ENCODE measurements around the gene ALDH1A3. TPM values are rescaled to one million over a fixed set of nuclear protein-coding genes. Genes with fewer than 3 reads are reported as not detected.
"Not testable (repeated sequence)": the region's sequence is repeated elsewhere in the genome, so short reads cannot be mapped to it uniquely, and the experiment has no call there.

Gene ALDH1A3
- total RNA-seq, 1 donor from 2014 or later = not detected

- DNase-seq = peak; percentile 90
- H3K4me3 Mint-ChIP-seq = peak overlapping the region; percentile 85
- H3K4me1 Mint-ChIP-seq = peaks cover 5% of the 10 kb centered on the region
- H3K9me3 Mint-ChIP-seq = no peaks in the 10 kb centered on the region
- intact Hi-C loops (cut with micrococcal nuclease) = no loop called here
- peak overlapping the region; percentile 63 for H3K27ac Mint-ChIP-seq
- H3K36me3 Mint-ChIP-seq (ENCODE audit: low read depth) = no peaks in the 10 kb centered on the region
- H3K27me3 Mint-ChIP-seq = peaks cover 24% of the 10 kb centered on the region
Observed at GRCh38 chr15:100849021-100849854, 30.4 kb upstream of the ALDH1A3 start.

DNA sequence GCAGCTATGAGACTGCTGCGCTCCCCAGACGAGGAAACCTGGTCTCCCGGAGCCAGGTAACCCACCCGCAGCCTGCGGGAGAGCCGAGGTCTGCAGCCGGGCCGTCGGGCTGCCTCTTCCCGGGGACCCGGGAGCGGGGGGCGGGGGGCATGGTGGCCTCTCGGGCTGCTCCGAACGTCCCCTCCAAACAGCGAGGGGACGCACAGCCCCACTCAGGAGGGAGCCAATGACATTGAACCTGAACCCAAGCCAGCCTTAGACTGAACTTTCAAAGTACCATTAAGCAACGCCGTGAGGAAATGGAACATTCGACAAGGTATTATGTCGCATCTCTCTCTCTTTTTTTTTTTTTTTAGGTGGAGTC, 29.8 kb upstream of the ALDH1A3 start:
- intact Hi-C loops (cut with micrococcal nuclease) = no loop called here
- Mint-ChIP-seq H3K27me3 (peaks cover 24% of the 10 kb centered on the region), H3K36me3 (ENCODE audit: low read depth) (no peaks in the 10 kb centered on the region), H3K9me3 (no peaks in the 10 kb centered on the region), H3K4me3 (peak overlapping the region; percentile 85), H3K4me1 (peaks cover 5% of the 10 kb centered on the region), H3K27ac (no peak overlapping the region)
- no peak for DNase-seq

GRCh38 chr15:100851428-100852015, 28.1 kb upstream of the ALDH1A3 start:
- DNase-seq; H3K36me3 Mint-ChIP-seq (ENCODE audit: low read depth); intact Hi-C loops (cut with micrococcal nuclease); H3K9me3 Mint-ChIP-seq; H3K4me1 Mint-ChIP-seq; H3K4me3 Mint-ChIP-seq; H3K27ac Mint-ChIP-seq: not testable (repeated sequence)
- H3K27me3 Mint-ChIP-seq = peaks cover 24% of the 10 kb centered on the region

- DNase-seq = no peak
- Mint-ChIP-seq H3K27ac (no peak overlapping the region), H3K9me3 (no peaks in the 10 kb centered on the region), H3K27me3 (peaks cover 21% of the 10 kb centered on the region), H3K36me3 (ENCODE audit: low read depth) (no peaks in the 10 kb centered on the region), H3K4me3 (no peak overlapping the region), H3K4me1 (peaks cover 5% of the 10 kb centered on the region)
- intact Hi-C loops (cut with micrococcal nuclease) = no loop called here
Observed at GRCh38 chr15:100852630-100853029, 27.0 kb upstream of the ALDH1A3 start.

DNA sequence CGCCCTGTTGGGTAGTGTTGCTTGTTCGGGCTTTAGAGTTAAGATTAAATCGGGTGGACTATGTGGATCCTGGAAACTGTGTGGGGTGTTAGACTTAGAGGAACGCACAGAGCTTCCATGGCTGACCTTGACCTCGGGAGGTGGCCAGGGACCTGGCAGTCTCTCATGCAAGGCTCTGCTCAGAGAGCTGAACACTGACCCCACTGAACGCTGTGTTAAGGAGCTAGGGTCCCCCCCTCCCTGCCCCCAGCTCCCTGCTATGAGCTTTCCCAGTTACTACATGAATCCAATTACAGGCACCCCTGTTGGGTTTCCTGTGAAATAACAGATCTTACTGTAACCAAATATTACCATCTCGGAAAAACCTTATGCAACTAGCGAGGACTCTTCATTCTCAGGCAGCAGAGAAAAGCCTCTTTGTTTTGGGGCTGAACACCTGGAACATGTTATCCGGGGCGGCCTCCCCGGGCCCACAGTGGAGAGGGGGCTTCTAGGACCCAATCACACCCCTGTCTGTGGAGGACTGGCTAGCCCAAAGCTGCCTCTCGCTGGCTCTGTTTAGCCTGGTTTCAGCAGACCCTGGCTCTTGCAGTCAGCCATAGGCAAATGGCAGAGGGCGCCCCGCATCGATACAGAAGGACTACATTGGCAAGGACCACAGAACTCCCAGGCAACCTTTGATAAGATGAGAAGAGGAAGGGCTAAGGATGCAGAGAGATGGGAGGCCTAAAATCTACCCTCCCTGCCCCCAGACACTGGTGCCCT, 25.8 kb upstream of the ALDH1A3 start:
- no peak overlapping the region for H3K4me3 Mint-ChIP-seq
- peaks cover 13% of the 10 kb centered on the region for H3K27me3 Mint-ChIP-seq
- intact Hi-C loops (cut with micrococcal nuclease) = no loop called here
- peaks cover 5% of the 10 kb centered on the region for H3K4me1 Mint-ChIP-seq
- no peaks in the 10 kb centered on the region for H3K36me3 Mint-ChIP-seq (ENCODE audit: low read depth)
- DNase-seq = no peak
- H3K9me3 Mint-ChIP-seq = no peaks in the 10 kb centered on the region
- no peak overlapping the region for H3K27ac Mint-ChIP-seq

DNA sequence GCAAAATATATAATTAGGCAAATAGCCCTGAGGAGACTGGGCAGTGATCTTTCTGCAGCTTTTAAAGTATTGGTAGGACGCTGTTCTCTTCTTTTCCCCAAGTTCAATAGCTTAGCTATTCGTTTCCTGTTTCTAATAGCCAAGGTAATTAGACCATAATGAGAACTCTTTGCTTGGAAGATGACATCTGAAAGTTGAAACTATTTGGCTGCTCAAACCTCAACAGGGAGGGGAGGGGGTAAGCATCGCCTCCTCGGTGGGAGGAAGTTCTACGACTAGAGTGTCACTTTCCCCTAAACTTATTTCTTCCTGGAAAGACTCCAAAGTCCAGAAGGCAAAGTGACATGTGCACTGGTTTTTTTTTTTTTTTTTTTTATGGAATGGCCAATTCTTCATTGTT, 22.8 kb upstream of the ALDH1A3 start:
- DNase-seq = no peak
- Mint-ChIP-seq H3K27me3 (peaks cover 2% of the 10 kb centered on the region), H3K27ac (no peak overlapping the region), H3K36me3 (ENCODE audit: low read depth) (no peaks in the 10 kb centered on the region), H3K9me3 (peaks cover 4% of the 10 kb centered on the region), H3K4me1 (no peaks in the 10 kb centered on the region), H3K4me3 (no peak overlapping the region)
- intact Hi-C loops (cut with micrococcal nuclease) = no loop called here

DNA sequence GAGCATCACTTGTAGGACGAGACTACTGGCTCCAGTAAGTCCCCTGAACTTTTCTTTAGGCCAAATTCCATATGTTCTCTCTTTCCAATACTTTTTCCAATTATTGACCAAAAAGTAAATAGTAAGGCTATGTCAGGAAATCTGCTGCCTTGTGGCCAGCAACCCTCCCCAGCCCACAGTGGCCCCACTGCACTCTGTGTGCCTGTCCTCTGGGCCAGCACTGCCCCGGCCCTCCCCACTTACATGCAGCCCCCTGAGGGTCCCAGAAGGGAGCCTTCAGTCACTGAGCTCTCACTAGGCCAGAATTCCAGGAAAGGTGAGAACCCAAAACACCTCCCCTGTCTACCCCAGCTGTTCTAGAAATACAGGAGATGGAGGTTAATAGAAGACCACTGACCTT, 21.3 kb upstream of the ALDH1A3 start:
- no peak overlapping the region for H3K27ac Mint-ChIP-seq
- intact Hi-C loops (cut with micrococcal nuclease) = no loop called here
- no peak for DNase-seq
- no peaks in the 10 kb centered on the region for H3K4me1 Mint-ChIP-seq
- no peaks in the 10 kb centered on the region for H3K36me3 Mint-ChIP-seq (ENCODE audit: low read depth)
- H3K27me3 Mint-ChIP-seq = peaks cover 1% of the 10 kb centered on the region
- H3K9me3 Mint-ChIP-seq = peaks cover 4% of the 10 kb centered on the region
- no peak overlapping the region for H3K4me3 Mint-ChIP-seq

- no peaks in the 10 kb centered on the region for H3K4me1 Mint-ChIP-seq
- intact Hi-C loops (cut with micrococcal nuclease) = no loop called here
- no peak for DNase-seq
- no peak overlapping the region for H3K4me3 Mint-ChIP-seq
- H3K27ac Mint-ChIP-seq = no peak overlapping the region
- H3K9me3 Mint-ChIP-seq = peaks cover 4% of the 10 kb centered on the region
- H3K36me3 Mint-ChIP-seq (ENCODE audit: low read depth) = no peaks in the 10 kb centered on the region
- H3K27me3 Mint-ChIP-seq = peaks cover 18% of the 10 kb centered on the region
Observed at GRCh38 chr15:100859970-100860828, 19.4 kb upstream of the ALDH1A3 start.

- H3K9me3 Mint-ChIP-seq = peaks cover 4% of the 10 kb centered on the region
- H3K27me3 Mint-ChIP-seq = peaks cover 21% of the 10 kb centered on the region
- no peaks in the 10 kb centered on the region for H3K4me1 Mint-ChIP-seq
- intact Hi-C loops (cut with micrococcal nuclease) = no loop called here
- H3K27ac Mint-ChIP-seq = no peak overlapping the region
- no peaks in the 10 kb centered on the region for H3K36me3 Mint-ChIP-seq (ENCODE audit: low read depth)
- no peak overlapping the region for H3K4me3 Mint-ChIP-seq
- DNase-seq = no peak
Observed at GRCh38 chr15:100860829-100861510, 18.7 kb upstream of the ALDH1A3 start.

GRCh38 chr15:100861511-100861991, 18.1 kb upstream of the ALDH1A3 start:
- no peaks in the 10 kb centered on the region for H3K36me3 Mint-ChIP-seq (ENCODE audit: low read depth)
- H3K27ac Mint-ChIP-seq = no peak overlapping the region
- no peak for DNase-seq
- intact Hi-C loops (cut with micrococcal nuclease) = no loop called here
- H3K27me3 Mint-ChIP-seq = peaks cover 21% of the 10 kb centered on the region
- H3K4me1 Mint-ChIP-seq = no peaks in the 10 kb centered on the region
- peaks cover 4% of the 10 kb centered on the region for H3K9me3 Mint-ChIP-seq
- no peak overlapping the region for H3K4me3 Mint-ChIP-seq

DNA sequence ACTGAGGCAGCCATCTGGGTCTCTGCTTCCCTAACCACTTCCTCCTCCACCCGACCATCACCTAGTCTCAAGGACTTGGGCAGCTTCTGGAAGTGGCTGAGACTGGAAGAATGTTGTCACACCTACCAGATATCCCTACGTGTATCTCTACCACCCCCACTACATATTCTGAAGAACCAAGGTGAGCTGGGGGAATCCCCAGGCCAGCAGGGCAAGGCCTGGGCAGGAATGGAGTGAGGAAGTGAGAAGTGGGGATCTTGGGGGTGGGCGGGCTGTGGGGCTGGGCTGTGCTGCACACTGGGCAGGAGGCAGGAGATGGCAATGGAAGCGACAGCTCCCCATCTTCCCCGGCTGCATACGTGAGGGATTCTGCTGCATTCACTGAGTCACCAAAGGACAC, 17.5 kb upstream of the ALDH1A3 start:
- H3K36me3 Mint-ChIP-seq (ENCODE audit: low read depth) = no peaks in the 10 kb centered on the region
- intact Hi-C loops (cut with micrococcal nuclease) = no loop called here
- peaks cover 21% of the 10 kb centered on the region for H3K27me3 Mint-ChIP-seq
- no peak overlapping the region for H3K27ac Mint-ChIP-seq
- DNase-seq = no peak
- H3K4me1 Mint-ChIP-seq = no peaks in the 10 kb centered on the region
- no peak overlapping the region for H3K4me3 Mint-ChIP-seq
- peaks cover 4% of the 10 kb centered on the region for H3K9me3 Mint-ChIP-seq

DNA sequence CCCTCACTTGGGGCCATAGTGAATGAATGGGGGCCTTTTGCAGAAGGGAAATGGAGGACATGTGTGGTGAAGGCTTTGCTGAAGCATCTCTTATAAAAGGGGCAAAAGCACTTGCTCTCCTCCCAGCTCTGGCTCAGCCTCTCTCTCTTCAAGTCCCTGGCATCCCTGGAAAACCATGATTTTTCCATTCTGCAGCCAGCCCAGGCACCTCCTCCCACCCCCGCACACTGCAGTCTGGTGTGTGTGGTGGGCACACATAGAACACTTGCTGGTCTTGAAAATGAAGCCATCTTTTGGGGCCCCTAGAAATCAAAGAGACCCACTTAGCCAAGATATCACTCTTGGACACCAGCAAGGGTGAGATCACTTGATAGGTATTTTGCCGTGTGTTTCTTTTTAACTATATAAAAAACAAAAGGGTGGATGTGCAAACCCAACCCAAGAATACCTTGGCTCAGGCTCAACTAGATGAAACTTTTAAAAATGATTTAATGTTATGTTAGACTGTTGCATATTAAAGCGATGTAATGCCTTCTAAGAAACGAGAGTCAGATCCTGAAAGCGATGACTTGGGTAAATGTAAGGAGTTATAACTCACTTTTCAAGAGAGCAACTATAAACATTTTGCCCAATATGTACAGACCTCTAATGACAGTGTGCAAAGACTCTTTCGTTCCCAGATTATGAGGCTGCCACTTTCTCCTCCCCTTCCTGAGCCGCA, 16.4 kb upstream of the ALDH1A3 start:
- peaks cover 4% of the 10 kb centered on the region for H3K9me3 Mint-ChIP-seq
- no peaks in the 10 kb centered on the region for H3K36me3 Mint-ChIP-seq (ENCODE audit: low read depth)
- H3K27ac Mint-ChIP-seq = no peak overlapping the region
- no peak for DNase-seq
- intact Hi-C loops (cut with micrococcal nuclease) = no loop called here
- H3K27me3 Mint-ChIP-seq = peaks cover 21% of the 10 kb centered on the region
- no peaks in the 10 kb centered on the region for H3K4me1 Mint-ChIP-seq
- H3K4me3 Mint-ChIP-seq = no peak overlapping the region
